HG03159 (cell line): ENCODE measurements around the gene HSD17B1.

ENCODE experiments used
- ATAC-seq: cut with Tn5 transposase; IDR thresholded peaks from one replicate; pipeline ENCODE4 v1.9.1; 2021; ENCODE audit warnings: mild to moderate bottlenecking, moderate library complexity; ENCODE audit not compliant: unreplicated experiment

HSD17B1 gene

DNA sequence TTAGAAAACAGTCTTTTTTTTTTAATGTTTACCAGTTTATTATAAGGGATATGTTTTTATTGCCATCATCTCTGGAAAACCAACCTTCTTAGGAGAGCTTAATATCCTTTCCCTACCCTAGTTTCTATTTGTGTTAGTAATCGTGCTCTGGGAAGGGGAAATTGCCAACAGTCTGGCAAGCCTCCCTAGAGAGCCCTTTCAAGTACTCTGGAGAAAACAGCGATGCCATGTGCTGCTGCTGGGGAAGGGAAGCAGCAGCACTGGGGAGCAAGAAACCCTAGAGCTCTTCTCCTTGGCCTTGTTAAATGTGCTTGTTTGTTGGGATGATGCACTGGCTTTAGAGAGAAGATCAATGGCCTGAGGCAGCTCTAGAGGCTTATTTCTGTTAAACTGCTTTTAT, 46.2 kb downstream of the HSD17B1 start:
- no peak for ATAC-seq

- no peak for ATAC-seq
Observed at GRCh38 chr17:42603318-42603717, 50.6 kb downstream of the HSD17B1 start.
